Esophagus muscularis mucosa (tissue), 4 donors: ENCODE data around the gene CAPN8. TPM values are rescaled to one million over a fixed set of nuclear protein-coding genes. Genes with fewer than 3 reads are reported as not detected.

ENCODE experiments used
- DNase-seq: peaks from one replicate; pipeline ENCODE4 v3.0.0-alpha.2; 2017; ENCODE audit errors: extremely low spot score
- H3K27ac ChIP-seq, 4 donors: fragments of 200-600 bp; sonication (generic); replicated peaks in 1 of 4; 1 replicate in 3 of 4; 2 replicates in 1 of 4; pipeline ENCODE4 v1.5.1; 2016 to 2019; ENCODE audit warnings: mild to moderate bottlenecking in 1 of 4
- H3K27me3 ChIP-seq, 4 donors: fragments of 200-600 bp; sonication (generic); one replicate each; pipeline versions ENCODE4 v1.5.1 to v1.6.0; 2016 to 2019
- H3K36me3 ChIP-seq, 4 donors: fragments of 200-600 bp; sonication (generic); one replicate each; pipeline ENCODE4 v1.5.1; 2016 to 2019
- H3K4me1 ChIP-seq, 4 donors: fragments of 200-600 bp; sonication (generic); one replicate each; pipeline ENCODE4 v1.5.1; 2016 to 2019
- H3K4me3 ChIP-seq, 4 donors: fragments of 200-600 bp; sonication (generic); 1 replicate in 2 of 4; 2 replicates in 2 of 4; pipeline ENCODE4 v1.5.1; 2016 to 2019; ENCODE audit warnings: mild to moderate bottlenecking in 4 of 4, moderate library complexity in 1 of 4
- H3K9me3 ChIP-seq, 4 donors: fragments of 200-600 bp; sonication (generic); 1 replicate in 3 of 4; 2 replicates in 1 of 4; pipeline ENCODE4 v1.5.1; 2016 to 2019
- CTCF ChIP-seq, 3 experiments: fragments of 200-600 bp in 2 of 3; fragments of 450-650 bp in 1 of 3; sonication (generic) in 2 of 3; IDR thresholded peaks; one replicate each; pipeline ENCODE4 v1.5.1; 2017 to 2019; ENCODE audit warnings: antibody characterized with exemption in 3 of 3, mild to moderate bottlenecking in 2 of 3, moderate library complexity in 1 of 3
- EP300 ChIP-seq: sonication (generic); formaldehyde crosslinking; IDR thresholded peaks from one replicate; pipeline ENCODE4 v1.6.1; 2017; ENCODE audit warnings: antibody characterized with exemption
- POLR2A ChIP-seq: fragments of 450-650 bp; IDR thresholded peaks from one replicate; pipeline ENCODE4 v1.6.1; 2017; ENCODE audit warnings: antibody characterized with exemption, moderate library complexity, mild to moderate bottlenecking, low read depth
- POLR2AphosphoS5 ChIP-seq, 2 donors: sonication (generic); formaldehyde crosslinking; IDR thresholded peaks; one replicate each; pipeline ENCODE4 v1.6.1; 2017; ENCODE audit warnings: antibody characterized with exemption in 2 of 2
- WGBS: methylation state at CpG from one replicate; pipeline ENCODE4 v1.1.5; 2018; 5-methylcytosine and 5-hydroxymethylcytosine counted together
- intact Hi-C: fragments of 100-400 bp; cut with DNase I; formaldehyde crosslinking; loops from one replicate; pipeline ENCODE4 v1.15.1; 2023
- total RNA-seq, 4 donors: library from RNA; depleted of rRNA; stranded (reverse); fragments of >200 nt; gene quantifications; one replicate each; pipeline versions ENCODE4 v1.1.0 to v1.2.1, GENCODE V29; 2016

The CAPN8 gene
- total RNA-seq, 4 donors from 2014 or later: 1.0 TPM; not detected in 3

- no peak for TF ChIP-seq POLR2AphosphoS5 (IDR thresholded peaks at IDR 0.05)
- TF ChIP-seq POLR2A: no peak
- TF ChIP-seq CTCF (IDR thresholded peaks at IDR 0.05): no peak
- TF ChIP-seq EP300: no peak
- H3K36me3 ChIP-seq: no peaks in the 10 kb centered on the region
- 64% methylated on average over 5 of the region's 5 CpGs for WGBS
Observed at GRCh38 chr1:223662943-223663342, 2.6 kb downstream of the CAPN8 start.

GRCh38 chr1:223659711-223660110, 5.8 kb downstream of the CAPN8 start:
- H3K27me3 ChIP-seq: no peaks in the 10 kb centered on the region
- no peak overlapping the region for H3K27ac ChIP-seq
- WGBS: 100% methylated on average over 4 of the region's 4 CpGs
- H3K36me3 ChIP-seq: no peaks in the 10 kb centered on the region
- no peaks in the 10 kb centered on the region for H3K4me1 ChIP-seq
- no peak for DNase-seq
- no peak overlapping the region for H3K4me3 ChIP-seq
- no peaks in the 10 kb centered on the region for H3K9me3 ChIP-seq
- no peak for TF ChIP-seq POLR2A
- TF ChIP-seq EP300: no peak
- TF ChIP-seq CTCF (IDR thresholded peaks at IDR 0.05): no peak
- intact Hi-C loops: no loop called here

More at GRCh38 chr1:223662943-223663342, 2.6 kb downstream of the CAPN8 start:
- no peaks in the 10 kb centered on the region for H3K27me3 ChIP-seq
- H3K27ac ChIP-seq: no peak overlapping the region
- no peak for DNase-seq
- H3K4me1 ChIP-seq: no peaks in the 10 kb centered on the region
- no peaks in the 10 kb centered on the region for H3K9me3 ChIP-seq
- intact Hi-C loops: no loop called here
- H3K4me3 ChIP-seq: no peak overlapping the region

- H3K36me3 ChIP-seq: no peaks in the 10 kb centered on the region
- 79% methylated on average over 1 of the region's 1 CpG for WGBS
- DNase-seq: no peak
- no peak overlapping the region for H3K4me3 ChIP-seq
- H3K9me3 ChIP-seq: no peaks in the 10 kb centered on the region
- H3K4me1 ChIP-seq: no peaks in the 10 kb centered on the region
- no peak overlapping the region for H3K27ac ChIP-seq
- intact Hi-C loops: no loop called here
- TF ChIP-seq EP300 (no peak), POLR2AphosphoS5 (IDR thresholded peaks at IDR 0.05) (no peak), POLR2A (no peak), CTCF (IDR thresholded peaks at IDR 0.05) (no peak)
- H3K27me3 ChIP-seq: no peaks in the 10 kb centered on the region
Observed at GRCh38 chr1:223657978-223658377, 7.5 kb downstream of the CAPN8 start.

- Histone ChIP-seq H3K27me3 (no peaks in the 10 kb centered on the region), H3K36me3 (no peaks in the 10 kb centered on the region), H3K27ac (no peak overlapping the region), H3K4me3 (no peak overlapping the region), H3K4me1 (peaks cover 0 to 13% (median 8%) of the 10 kb centered on the region in 4 donors), H3K9me3 (no peaks in the 10 kb centered on the region)
- 75% methylated on average over 6 of the region's 6 CpGs for WGBS
- no peak for DNase-seq
- TF ChIP-seq CTCF (IDR thresholded peaks at IDR 0.05) (no peak), EP300 (no peak)
- intact Hi-C loops: no loop called here
Observed at GRCh38 chr1:223654083-223654482, 11.4 kb downstream of the CAPN8 start.

GRCh38 chr1:223653431-223653830, 12.1 kb downstream of the CAPN8 start:
- Histone ChIP-seq H3K27me3 (no peaks in the 10 kb centered on the region), H3K4me1 (peaks cover 0 to 13% (median 8%) of the 10 kb centered on the region in 4 donors), H3K27ac (no peak overlapping the region), H3K36me3 (no peaks in the 10 kb centered on the region), H3K4me3 (no peak overlapping the region), H3K9me3 (no peaks in the 10 kb centered on the region)
- no peak for DNase-seq
- TF ChIP-seq EP300 (no peak), CTCF (IDR thresholded peaks at IDR 0.05) (no peak), POLR2AphosphoS5 (IDR thresholded peaks at IDR 0.05) (no peak), POLR2A (no peak)
- intact Hi-C loops: no loop called here
- 92% methylated on average over 4 of the region's 4 CpGs for WGBS
